Astrocyte of the cerebellum (primary cell): ENCODE measurements around the gene CHCHD6.

Source experiments
- DNase-seq: peaks from one replicate; pipeline ENCODE4 v3.0.0-alpha.2; 2011; ENCODE audit warnings: low read depth
- H3K4me3 ChIP-seq: 2 replicates; pipeline ENCODE4 v1.5.1; 2011; ENCODE audit warnings: mild to moderate bottlenecking, low read depth, low read length, moderate library complexity
- CTCF ChIP-seq: IDR thresholded peaks from 2 replicates; pipeline ENCODE4 v1.5.1; 2012; ENCODE audit warnings: low read length, low read depth, moderate library complexity, mild to moderate bottlenecking; ENCODE audit errors: missing control alignments
- in situ Hi-C: cut with HindIII; loops from 2 replicates; pipeline ENCODE4 v1.10.0; 2017; ENCODE audit warnings: low sequenced_read_pairs

The CHCHD6 gene

GRCh38 chr3:126951561-126951960, 247.5 kb downstream of the CHCHD6 start:
- in situ Hi-C loops = loop anchor here (5.0 kb wide), 1 partner anchor 104 kb away; no protein-coding TSS in a partner anchor
- TF ChIP-seq CTCF = no peak
- DNase-seq = no peak
- no peak overlapping the region for H3K4me3 ChIP-seq

GRCh38 chr3:126952261-126952982, 248.4 kb downstream of the CHCHD6 start:
- TF ChIP-seq CTCF = no peak
- no peak overlapping the region for H3K4me3 ChIP-seq
- no peak for DNase-seq
- in situ Hi-C loops = loop anchor here (5.0 kb wide), 1 partner anchor 105 kb away; no protein-coding TSS in a partner anchor

GRCh38 chr3:126952983-126953660, 249.1 kb downstream of the CHCHD6 start:
- no peak for TF ChIP-seq CTCF
- no peak for DNase-seq
- in situ Hi-C loops = loop anchor here (5.0 kb wide), 1 partner anchor 106 kb away; no protein-coding TSS in a partner anchor
- H3K4me3 ChIP-seq = no peak overlapping the region

GRCh38 chr3:126954141-126954842, 250.3 kb downstream of the CHCHD6 start:
- no peak for TF ChIP-seq CTCF
- in situ Hi-C loops = loop anchor here (5.0 kb wide), 1 partner anchor 107 kb away; no protein-coding TSS in a partner anchor
- no peak for DNase-seq
- no peak overlapping the region for H3K4me3 ChIP-seq

GRCh38 chr3:126955004-126955790, 251.2 kb downstream of the CHCHD6 start:
- no peak overlapping the region for H3K4me3 ChIP-seq
- in situ Hi-C loops = no loop called here
- no peak for TF ChIP-seq CTCF
- no peak for DNase-seq

- TF ChIP-seq CTCF = no peak
- H3K4me3 ChIP-seq = no peak overlapping the region
- no peak for DNase-seq
- in situ Hi-C loops = no loop called here
These were observed 252.3 kb downstream of the CHCHD6 start for GRCh38 chr3:126956361-126956760.
